ENCODE data around the gene UCN. TPM values are rescaled to one million over a fixed set of nuclear protein-coding genes. Genes with fewer than 3 reads are reported as not detected.
"Not testable (repeated sequence)": the region's sequence is repeated elsewhere in the genome, so short reads cannot be mapped to it uniquely, and the experiment has no call there.

UCN gene
- total and polyA plus RNA-seq, 12 donors = 0.51 to 4.1 (median 1.5) TPM; not detected in 1

DNA sequence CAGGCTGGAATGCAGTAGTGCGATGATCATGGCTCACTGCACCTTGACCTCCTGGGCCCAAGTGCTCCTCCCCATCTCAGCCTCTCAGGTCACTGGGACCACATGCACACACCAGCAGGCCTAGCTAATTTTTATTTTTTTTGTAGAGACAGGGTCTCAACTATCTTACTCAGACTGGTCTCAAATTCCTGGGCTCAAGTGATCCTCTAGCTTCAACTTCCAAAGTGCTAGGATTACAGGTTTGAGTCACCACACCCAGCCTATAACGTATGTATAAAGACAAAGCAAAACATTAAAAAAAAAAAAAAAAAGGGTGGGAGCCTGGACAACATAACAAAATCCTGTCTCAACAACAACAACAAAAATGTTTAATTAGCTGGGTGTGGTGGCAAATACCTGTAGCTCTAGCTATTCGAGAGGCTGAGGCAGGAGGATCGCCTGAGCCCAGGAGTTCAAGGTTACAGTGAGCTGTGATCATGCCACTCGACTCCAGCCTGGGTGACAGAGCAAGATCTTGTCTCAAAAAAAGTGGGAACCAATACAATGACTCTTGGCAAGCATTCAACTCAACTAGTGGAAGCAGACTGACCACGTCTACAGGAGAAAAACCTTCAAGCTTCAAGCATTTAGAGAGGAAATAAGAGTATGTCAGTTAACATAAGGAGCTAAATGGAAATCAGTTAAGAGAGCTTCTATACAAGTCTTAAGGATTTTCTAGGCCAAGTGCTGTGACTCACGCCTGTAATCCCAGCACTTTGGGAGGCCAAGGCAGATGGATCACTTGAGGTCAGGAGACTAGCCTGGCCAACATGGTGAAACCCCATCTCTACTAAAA, 45.7 kb upstream of the UCN start:
- H3K36me3 ChIP-seq = peaks cover 0 to 12% (median 0%) of the 10 kb centered on the region in 9 donors
- TF ChIP-seq, protein P1, sequence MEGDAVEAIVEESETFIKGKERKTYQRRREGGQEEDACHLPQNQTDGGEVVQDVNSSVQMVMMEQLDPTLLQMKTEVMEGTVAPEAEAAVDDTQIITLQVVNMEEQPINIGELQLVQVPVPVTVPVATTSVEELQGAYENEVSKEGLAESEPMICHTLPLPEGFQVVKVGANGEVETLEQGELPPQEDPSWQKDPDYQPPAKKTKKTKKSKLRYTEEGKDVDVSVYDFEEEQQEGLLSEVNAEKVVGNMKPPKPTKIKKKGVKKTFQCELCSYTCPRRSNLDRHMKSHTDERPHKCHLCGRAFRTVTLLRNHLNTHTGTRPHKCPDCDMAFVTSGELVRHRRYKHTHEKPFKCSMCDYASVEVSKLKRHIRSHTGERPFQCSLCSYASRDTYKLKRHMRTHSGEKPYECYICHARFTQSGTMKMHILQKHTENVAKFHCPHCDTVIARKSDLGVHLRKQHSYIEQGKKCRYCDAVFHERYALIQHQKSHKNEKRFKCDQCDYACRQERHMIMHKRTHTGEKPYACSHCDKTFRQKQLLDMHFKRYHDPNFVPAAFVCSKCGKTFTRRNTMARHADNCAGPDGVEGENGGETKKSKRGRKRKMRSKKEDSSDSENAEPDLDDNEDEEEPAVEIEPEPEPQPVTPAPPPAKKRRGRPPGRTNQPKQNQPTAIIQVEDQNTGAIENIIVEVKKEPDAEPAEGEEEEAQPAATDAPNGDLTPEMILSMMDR (IDR thresholded peaks at IDR 0.05) = no peak
- ATAC-seq (no peak), DNase-seq (no peak)
- H3K9me3 ChIP-seq = no peaks in the 10 kb centered on the region
- WGBS, 2 donors = 75% methylated on average over 7 of the region's 7 CpGs
- no peak overlapping the region for H3K4me3 ChIP-seq
- no peaks in the 10 kb centered on the region for H3K27me3 ChIP-seq
- no peak overlapping the region for H3K27ac ChIP-seq
- intact Hi-C loops (cut with DNase I) = loop anchor here in 2 of 10 donors (5.0 to 10.0 kb wide), 2 partner anchors 139 to 222 kb away; partner anchors contain the start of genes ATRAID (in 1 of the 2), CAD (in 1 of the 2), PREB (in 1 of the 2) and SLC5A6 (in 1 of the 2)
- peaks cover 0 to 47% (median 37%) of the 10 kb centered on the region in 9 donors for H3K4me1 ChIP-seq

DNA sequence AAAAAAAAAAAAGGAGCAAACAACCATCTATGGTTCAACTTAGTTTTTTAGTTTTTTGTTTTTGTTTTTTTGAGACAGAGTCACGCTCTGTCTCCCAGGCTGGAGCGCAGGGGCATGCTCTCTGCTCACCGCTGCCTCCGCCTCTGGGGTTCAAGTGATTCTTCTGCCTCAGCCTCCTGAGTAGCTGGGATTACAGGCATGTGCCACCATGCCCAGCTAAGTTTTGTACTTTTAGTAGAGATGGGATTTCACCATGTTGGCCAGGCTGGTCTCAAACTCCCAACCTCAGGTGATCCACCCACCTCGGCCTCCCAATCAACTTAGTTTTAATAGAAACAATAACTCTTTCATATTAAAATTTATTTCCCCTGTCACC, 45.1 kb upstream of the UCN start:
- not testable (repeated sequence) for DNase-seq, H3K4me3 ChIP-seq, H3K27me3 ChIP-seq, ATAC-seq, H3K27ac ChIP-seq, H3K9me3 ChIP-seq
- Histone ChIP-seq H3K36me3 (peaks cover 0 to 12% (median 0%) of the 10 kb centered on the region in 9 donors), H3K4me1 (peaks cover 0 to 45% (median 36%) of the 10 kb centered on the region in 9 donors)
- WGBS, 2 donors = 94 to 98% methylated on average over 5 of the region's 5 CpGs
- intact Hi-C loops (cut with DNase I) = loop anchor here in 2 of 10 donors (5.0 to 10.0 kb wide), 2 partner anchors 139 to 221 kb away; partner anchors contain the start of genes ATRAID (in 1 of the 2), CAD (in 1 of the 2), PREB (in 1 of the 2) and SLC5A6 (in 1 of the 2)

DNA sequence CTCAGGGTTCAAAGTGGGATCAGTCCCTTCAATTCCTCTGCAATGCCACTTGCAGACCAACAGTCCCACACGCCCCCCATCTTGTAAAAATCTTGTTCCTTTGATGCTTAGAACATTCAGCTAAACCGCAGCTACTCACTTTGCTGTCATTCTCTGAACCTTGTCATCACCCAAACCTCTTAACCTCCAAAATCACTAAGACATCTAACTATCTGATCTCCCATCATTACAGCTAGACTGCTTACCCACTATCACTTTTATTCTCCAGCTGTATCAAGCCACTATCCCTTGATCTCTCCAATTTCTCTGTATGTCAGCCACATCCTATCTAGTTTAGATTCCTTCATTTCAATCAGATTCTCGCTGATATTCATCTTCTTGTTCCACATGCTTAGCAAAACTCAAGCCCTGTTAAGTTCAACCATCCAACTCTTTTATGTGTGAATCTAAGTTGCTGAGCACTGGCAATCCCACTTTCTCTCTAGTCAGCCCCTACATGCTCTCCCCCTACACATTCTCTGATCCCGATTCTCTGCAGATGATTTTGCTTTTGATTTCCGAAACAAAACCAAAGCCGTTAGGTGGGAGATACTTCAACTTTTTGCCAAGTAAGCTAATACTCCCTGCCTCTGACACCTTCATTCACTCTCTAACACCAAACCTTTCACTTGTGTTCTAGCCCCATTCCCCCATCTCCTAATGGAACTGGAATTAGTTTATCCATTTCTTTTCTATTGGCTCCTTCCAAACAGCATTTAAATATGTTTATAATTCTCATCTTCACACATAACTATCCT, 43.8 kb upstream of the UCN start:
- H3K27me3 ChIP-seq = no peaks in the 10 kb centered on the region
- 84 to 87% methylated on average over 6 of the region's 6 CpGs for WGBS, 2 donors
- intact Hi-C loops (cut with DNase I) = loop anchor here in 2 of 10 donors (5.0 to 10.0 kb wide), 2 partner anchors 137 to 220 kb away; partner anchors contain the start of genes ATRAID (in 1 of the 2), CAD (in 1 of the 2), PREB (in 1 of the 2) and SLC5A6 (in 1 of the 2)
- H3K4me1 ChIP-seq = peaks cover 0 to 34% (median 24%) of the 10 kb centered on the region in 9 donors
- H3K27ac ChIP-seq = no peak overlapping the region
- no peaks in the 10 kb centered on the region for H3K9me3 ChIP-seq
- H3K4me3 ChIP-seq = no peak overlapping the region
- DNase-seq = no peak
- TF ChIP-seq, protein P1 (IDR thresholded peaks at IDR 0.05) = no peak
- H3K36me3 ChIP-seq = peaks cover 0 to 18% (median 0%) of the 10 kb centered on the region in 9 donors
- ATAC-seq = no peak

DNA sequence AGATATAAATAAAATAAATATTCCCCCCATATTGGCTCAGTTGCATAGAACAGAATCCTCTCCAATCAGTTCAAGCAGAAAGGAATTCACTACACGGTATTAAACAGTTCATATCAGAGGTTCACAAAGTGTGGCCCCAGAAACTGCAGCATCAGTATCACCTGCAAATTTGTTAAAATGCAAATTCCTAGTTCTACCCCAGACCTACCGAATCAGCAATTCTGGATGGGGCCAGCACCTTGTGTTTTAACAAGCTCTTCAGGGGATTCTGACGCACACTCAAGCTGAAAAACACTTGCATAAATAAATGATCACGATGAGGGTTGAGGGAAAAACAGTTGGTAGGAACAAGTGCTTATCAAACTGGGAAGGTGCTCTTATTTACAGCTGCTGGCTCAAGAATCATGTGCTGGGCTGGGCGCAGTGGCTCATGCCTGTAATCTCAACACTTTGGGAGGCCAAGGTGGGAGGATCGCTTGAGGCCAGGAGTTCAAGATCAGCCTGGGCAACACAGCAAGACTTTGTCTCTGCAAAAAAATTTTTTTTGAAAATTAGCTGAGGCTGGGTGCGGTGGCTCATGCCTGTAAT, 42.0 kb upstream of the UCN start:
- H3K9me3 ChIP-seq = no peaks in the 10 kb centered on the region
- intact Hi-C loops (cut with DNase I) = loop anchor here in 2 of 10 donors (5.0 to 10.0 kb wide), 2 partner anchors 135 to 218 kb away; partner anchors contain the start of genes ATRAID (in 1 of the 2), CAD (in 1 of the 2), PREB (in 1 of the 2) and SLC5A6 (in 1 of the 2)

More for the DNA sequence above, 42.0 kb upstream of the UCN start:
- ATAC-seq (no peak), DNase-seq (no peak)
- Histone ChIP-seq H3K4me3 (no peak overlapping the region), H3K4me1 (peaks cover 0 to 25% (median 13%) of the 10 kb centered on the region in 9 donors), H3K36me3 (peaks cover 0 to 18% (median 0%) of the 10 kb centered on the region in 9 donors), H3K27ac (no peak overlapping the region), H3K27me3 (no peaks in the 10 kb centered on the region)
- TF ChIP-seq, protein P1 (IDR thresholded peaks at IDR 0.05) = no peak
- 87% methylated on average over 7 of the region's 7 CpGs for WGBS, 2 donors

All from heart right ventricle (tissue), 16 donors.